Measurements from ENCODE around the gene FEN1.

FEN1 gene

DNA sequence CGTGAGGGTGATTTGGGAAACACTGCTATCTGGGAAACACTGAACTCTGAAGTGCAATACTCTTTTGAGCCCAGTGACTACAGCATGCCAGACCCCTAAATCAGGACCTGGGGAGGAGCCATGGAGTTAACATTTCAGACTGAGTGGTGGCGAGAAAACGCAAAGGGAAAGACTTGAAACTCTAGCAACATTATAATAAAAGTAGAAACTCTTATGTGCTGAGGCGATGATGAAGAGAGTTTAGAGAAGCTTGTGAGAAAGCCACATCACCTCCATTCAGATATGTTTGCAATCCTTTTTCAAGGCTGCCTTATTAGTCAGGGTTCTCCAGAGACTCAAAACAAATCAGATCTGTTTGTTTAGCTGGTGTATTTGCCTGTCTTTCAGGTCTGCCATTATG lies 1.9 kb downstream of the FEN1 start:
- H3K9ac ChIP-seq (ENCODE audit: low read length), result no peak overlapping the region
- no CpG with 5 or more reads among the region's 4 CpGs for WGBS (ENCODE audit: extremely low coverage, insufficient coverage, insufficient read length)
- no peak overlapping the region for H3K4me3 ChIP-seq (ENCODE audit: low read depth, low read length)
- peaks cover 21 to 30% of the 10 kb centered on the region in 2 experiments for H3K36me3 ChIP-seq (ENCODE audit: control insufficient read depth in 1 of 2, insufficient read depth in 2 of 2, low read length in 2 of 2)
- H3K79me1 ChIP-seq (ENCODE audit: low read length), result peaks cover 15% of the 10 kb centered on the region
- DNase-seq, result no peak
- H2BK120ac ChIP-seq (ENCODE audit: insufficient read depth, low read length, poor library complexity), result no peak overlapping the region
- no peak overlapping the region for H3K27ac ChIP-seq (ENCODE audit: low read depth, low read length)
- H3K14ac ChIP-seq (ENCODE audit: low read length), result no peak overlapping the region
- no peak overlapping the region for H2BK5ac ChIP-seq (ENCODE audit: low read depth, low read length, poor library complexity)
- H3K23ac ChIP-seq (ENCODE audit: low read length), result no peak overlapping the region
- H3K4me1 ChIP-seq (ENCODE audit: control insufficient read depth in 1 of 2, insufficient read depth in 2 of 2, low read length in 2 of 2), result peaks cover 3 to 5% of the 10 kb centered on the region in 2 experiments
- no peak overlapping the region for H2AFZ ChIP-seq (ENCODE audit: insufficient read depth, low read length, poor library complexity)
- H4K91ac ChIP-seq (ENCODE audit: low read depth, low read length), result no peak overlapping the region
- H3K79me2 ChIP-seq (ENCODE audit: control insufficient read depth, insufficient read depth, low read length, poor library complexity), result peaks cover 20% of the 10 kb centered on the region
- H3K4me2 ChIP-seq (ENCODE audit: low read length), result no peak overlapping the region
- H3K27me3 ChIP-seq (ENCODE audit: insufficient read depth, low read length), result no peaks in the 10 kb centered on the region
- no peak overlapping the region for H4K8ac ChIP-seq (ENCODE audit: low read depth, low read length)
- no peaks in the 10 kb centered on the region for H3K9me3 ChIP-seq (ENCODE audit: insufficient read depth, low read depth, low read length)
- no peak overlapping the region for H2AK5ac ChIP-seq (ENCODE audit: low read length)
- no peak overlapping the region for H3K18ac ChIP-seq (ENCODE audit: low read length)
- no peak overlapping the region for H2BK12ac ChIP-seq (ENCODE audit: low read length)
- H4K12ac ChIP-seq (ENCODE audit: low read depth, low read length), result no peak overlapping the region
- peak overlapping the region; percentile 80 for H3K4ac ChIP-seq (ENCODE audit: low read depth, low read length)

GRCh38 chr11:61795459-61795858 lies 2.7 kb downstream of the FEN1 start:
- Histone ChIP-seq H3K23ac (ENCODE audit: low read length) (no peak overlapping the region), H2BK12ac (ENCODE audit: low read length) (no peak overlapping the region), H2BK120ac (ENCODE audit: insufficient read depth, low read length, poor library complexity) (no peak overlapping the region), H3K9ac (ENCODE audit: low read length) (no peak overlapping the region), H3K79me2 (ENCODE audit: control insufficient read depth, insufficient read depth, low read length, poor library complexity) (peaks cover 20% of the 10 kb centered on the region), H3K79me1 (ENCODE audit: low read length) (peaks cover 15% of the 10 kb centered on the region), H3K9me3 (ENCODE audit: insufficient read depth, low read depth, low read length) (no peaks in the 10 kb centered on the region), H4K91ac (ENCODE audit: low read depth, low read length) (no peak overlapping the region), H2AFZ (ENCODE audit: insufficient read depth, low read length, poor library complexity) (no peak overlapping the region), H3K4me3 (ENCODE audit: low read depth, low read length) (no peak overlapping the region), H3K27ac (ENCODE audit: low read depth, low read length) (no peak overlapping the region), H3K36me3 (ENCODE audit: control insufficient read depth in 1 of 2, insufficient read depth in 2 of 2, low read length in 2 of 2) (peaks cover 14 to 24% of the 10 kb centered on the region in 2 experiments), H2BK5ac (ENCODE audit: low read depth, low read length, poor library complexity) (no peak overlapping the region), H3K4ac (ENCODE audit: low read depth, low read length) (peak overlapping the region; percentile 53), H2AK5ac (ENCODE audit: low read length) (no peak overlapping the region), H3K14ac (ENCODE audit: low read length) (no peak overlapping the region), H4K8ac (ENCODE audit: low read depth, low read length) (no peak overlapping the region), H3K27me3 (ENCODE audit: insufficient read depth, low read length) (no peaks in the 10 kb centered on the region), H3K4me2 (ENCODE audit: low read length) (no peak overlapping the region), H3K4me1 (ENCODE audit: control insufficient read depth in 1 of 2, insufficient read depth in 2 of 2, low read length in 2 of 2) (peaks cover 3 to 5% of the 10 kb centered on the region in 2 experiments), H3K18ac (ENCODE audit: low read length) (peak overlapping the region; percentile 38), H4K12ac (ENCODE audit: low read depth, low read length) (no peak overlapping the region)
- no peak for DNase-seq
- no CpG with 5 or more reads among the region's 12 CpGs for WGBS (ENCODE audit: extremely low coverage, insufficient coverage, insufficient read length)

DNA sequence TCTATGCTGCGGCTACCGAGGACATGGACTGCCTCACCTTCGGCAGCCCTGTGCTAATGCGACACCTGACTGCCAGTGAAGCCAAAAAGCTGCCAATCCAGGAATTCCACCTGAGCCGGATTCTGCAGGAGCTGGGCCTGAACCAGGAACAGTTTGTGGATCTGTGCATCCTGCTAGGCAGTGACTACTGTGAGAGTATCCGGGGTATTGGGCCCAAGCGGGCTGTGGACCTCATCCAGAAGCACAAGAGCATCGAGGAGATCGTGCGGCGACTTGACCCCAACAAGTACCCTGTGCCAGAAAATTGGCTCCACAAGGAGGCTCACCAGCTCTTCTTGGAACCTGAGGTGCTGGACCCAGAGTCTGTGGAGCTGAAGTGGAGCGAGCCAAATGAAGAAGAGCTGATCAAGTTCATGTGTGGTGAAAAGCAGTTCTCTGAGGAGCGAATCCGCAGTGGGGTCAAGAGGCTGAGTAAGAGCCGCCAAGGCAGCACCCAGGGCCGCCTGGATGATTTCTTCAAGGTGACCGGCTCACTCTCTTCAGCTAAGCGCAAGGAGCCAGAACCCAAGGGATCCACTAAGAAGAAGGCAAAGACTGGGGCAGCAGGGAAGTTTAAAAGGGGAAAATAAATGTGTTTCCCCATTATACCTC lies 3.3 kb downstream of the FEN1 start:
- Histone ChIP-seq H3K9me3 (ENCODE audit: insufficient read depth, low read depth, low read length) (no peaks in the 10 kb centered on the region), H3K4ac (ENCODE audit: low read depth, low read length) (peak overlapping the region; percentile 53), H2AK5ac (ENCODE audit: low read length) (no peak overlapping the region), H3K18ac (ENCODE audit: low read length) (no peak overlapping the region), H3K79me2 (ENCODE audit: control insufficient read depth, insufficient read depth, low read length, poor library complexity) (peaks cover 20% of the 10 kb centered on the region), H2BK12ac (ENCODE audit: low read length) (no peak overlapping the region), H3K4me3 (ENCODE audit: low read depth, low read length) (no peak overlapping the region), H3K4me1 (ENCODE audit: control insufficient read depth in 1 of 2, insufficient read depth in 2 of 2, low read length in 2 of 2) (peaks cover 3 to 5% of the 10 kb centered on the region in 2 experiments), H4K91ac (ENCODE audit: low read depth, low read length) (no peak overlapping the region), H3K36me3 (ENCODE audit: control insufficient read depth in 1 of 2, insufficient read depth in 2 of 2, low read length in 2 of 2) (peaks cover 14 to 25% of the 10 kb centered on the region in 2 experiments), H3K27me3 (ENCODE audit: insufficient read depth, low read length) (no peaks in the 10 kb centered on the region), H2AFZ (ENCODE audit: insufficient read depth, low read length, poor library complexity) (no peak overlapping the region), H2BK5ac (ENCODE audit: low read depth, low read length, poor library complexity) (no peak overlapping the region), H3K79me1 (ENCODE audit: low read length) (peaks cover 15% of the 10 kb centered on the region), H4K12ac (ENCODE audit: low read depth, low read length) (no peak overlapping the region), H3K23ac (ENCODE audit: low read length) (no peak overlapping the region), H3K4me2 (ENCODE audit: low read length) (no peak overlapping the region), H3K14ac (ENCODE audit: low read length) (no peak overlapping the region), H2BK120ac (ENCODE audit: insufficient read depth, low read length, poor library complexity) (no peak overlapping the region), H4K8ac (ENCODE audit: low read depth, low read length) (no peak overlapping the region), H3K27ac (ENCODE audit: low read depth, low read length) (no peak overlapping the region), H3K9ac (ENCODE audit: low read length) (no peak overlapping the region)
- no peak for DNase-seq
- no CpG with 5 or more reads among the region's 18 CpGs for WGBS (ENCODE audit: extremely low coverage, insufficient coverage, insufficient read length)

- no peaks in the 10 kb centered on the region for H3K27me3 ChIP-seq (ENCODE audit: insufficient read depth, low read length)
- H2BK12ac ChIP-seq (ENCODE audit: low read length), result no peak overlapping the region
- H2BK5ac ChIP-seq (ENCODE audit: low read depth, low read length, poor library complexity), result no peak overlapping the region
- peaks cover 3 to 8% of the 10 kb centered on the region in 2 experiments for H3K4me1 ChIP-seq (ENCODE audit: control insufficient read depth in 1 of 2, insufficient read depth in 2 of 2, low read length in 2 of 2)
- no peak overlapping the region for H4K8ac ChIP-seq (ENCODE audit: low read depth, low read length)
- DNase-seq, result peak; percentile 76 to 89
- no peak overlapping the region for H3K27ac ChIP-seq (ENCODE audit: low read depth, low read length)
- no CpG with 5 or more reads among the region's 3 CpGs for WGBS (ENCODE audit: extremely low coverage, insufficient coverage, insufficient read length)
- no peak overlapping the region for H3K4me2 ChIP-seq (ENCODE audit: low read length)
- no peak overlapping the region for H3K14ac ChIP-seq (ENCODE audit: low read length)
- no peak overlapping the region for H3K18ac ChIP-seq (ENCODE audit: low read length)
- H3K9me3 ChIP-seq (ENCODE audit: insufficient read depth, low read depth, low read length), result no peaks in the 10 kb centered on the region
- no peak overlapping the region for H3K4ac ChIP-seq (ENCODE audit: low read depth, low read length)
- no peak overlapping the region for H4K12ac ChIP-seq (ENCODE audit: low read depth, low read length)
- no peak overlapping the region for H3K23ac ChIP-seq (ENCODE audit: low read length)
- H2AFZ ChIP-seq (ENCODE audit: insufficient read depth, low read length, poor library complexity), result no peak overlapping the region
- no peak overlapping the region for H2AK5ac ChIP-seq (ENCODE audit: low read length)
- H3K79me1 ChIP-seq (ENCODE audit: low read length), result peaks cover 9% of the 10 kb centered on the region
- H2BK120ac ChIP-seq (ENCODE audit: insufficient read depth, low read length, poor library complexity), result no peak overlapping the region
- peaks cover 15% of the 10 kb centered on the region for H3K79me2 ChIP-seq (ENCODE audit: control insufficient read depth, insufficient read depth, low read length, poor library complexity)
- H3K9ac ChIP-seq (ENCODE audit: low read length), result no peak overlapping the region
- H3K4me3 ChIP-seq (ENCODE audit: low read depth, low read length), result no peak overlapping the region
- H4K91ac ChIP-seq (ENCODE audit: low read depth, low read length), result no peak overlapping the region
- H3K36me3 ChIP-seq (ENCODE audit: control insufficient read depth in 1 of 2, insufficient read depth in 2 of 2, low read length in 2 of 2), result peaks cover 18 to 35% of the 10 kb centered on the region in 2 experiments
These were observed 4.7 kb downstream of the FEN1 start for GRCh38 chr11:61797263-61797944.
